T-cell (primary cell): Measurements from ENCODE around the gene CALD1. TPM values are rescaled to one million over a fixed set of nuclear protein-coding genes. Genes with fewer than 3 reads are reported as not detected.

Experiments used
- ATAC-seq, 4 experiments: fragments of 200-7000 bp in 3 of 4; fragments of 150-1000 bp in 1 of 4; cut with Tn5 transposase; replicated peaks in 1 of 4; 1 replicate in 3 of 4; 2 replicates in 1 of 4; pipeline ENCODE4 v1.10.0; 2021; ENCODE audit warnings: moderate library complexity in 3 of 4, mild to moderate bottlenecking in 2 of 4, moderate number of reproducible peaks in 1 of 4
- CTCF ChIA-PET, 2 donors: fragments of 300-600 bp; sonication (Branson Sonifier 250); formaldehyde crosslinking; loops; one replicate each; lab custom pipeline; 2022; ENCODE audit warnings: antibody characterized with exemption in 2 of 2; lab: Charles Lee
- POLR2A ChIA-PET, 2 donors: fragments of 300-600 bp; sonication (Branson Sonifier 250); formaldehyde crosslinking; loops; one replicate each; lab custom pipeline; 2022; ENCODE audit warnings: antibody characterized with exemption in 2 of 2; lab: Charles Lee
- DNase-seq, 35 experiments: peaks; one replicate each; pipeline versions ENCODE4 v3.0.0 to v3.0.0-alpha.2; 2013 to 2023
- H3K27ac ChIP-seq: one replicate; pipeline ENCODE4 v1.5.1; 2013; ENCODE audit warnings: low read length
- H3K27me3 ChIP-seq, 2 experiments: replicated peaks in 1 of 2; 1 replicate in 1 of 2; 2 replicates in 1 of 2; pipeline versions ENCODE4 v1.6.1 to v1.7.0; 2013; ENCODE audit warnings: low read length in 1 of 2, mixed read lengths in 1 of 2; ENCODE audit not compliant: control insufficient read depth in 2 of 2, insufficient read depth in 2 of 2; ENCODE audit errors: extremely low read depth in 1 of 2
- H3K36me3 ChIP-seq, 2 donors: 1 replicate in 1 of 2; 2 replicates in 1 of 2; pipeline versions ENCODE4 v1.6.1 to v1.7.0; 2013; ENCODE audit warnings: low read length in 1 of 2; ENCODE audit not compliant: control insufficient read depth in 2 of 2, insufficient read depth in 1 of 2; ENCODE audit errors: extremely low read depth in 1 of 2
- H3K4me1 ChIP-seq, 2 experiments: 1 replicate in 1 of 2; 2 replicates in 1 of 2; pipeline versions ENCODE4 v1.6.1 to v1.7.0; 2013; ENCODE audit warnings: low read length in 2 of 2, mixed read lengths in 1 of 2; ENCODE audit not compliant: insufficient read depth in 2 of 2, control insufficient read depth in 1 of 2; ENCODE audit errors: extremely low read depth in 1 of 2
- H3K4me3 ChIP-seq, 2 donors: 1 replicate in 1 of 2; 2 replicates in 1 of 2; pipeline versions ENCODE4 v1.5.1 to v1.7.0; 2013; ENCODE audit warnings: mild to moderate bottlenecking in 2 of 2, low read length in 1 of 2, moderate library complexity in 1 of 2; ENCODE audit not compliant: control insufficient read depth in 1 of 2; ENCODE audit errors: extremely low read depth in 1 of 2
- H3K9me3 ChIP-seq: 2 replicates; pipeline ENCODE4 v1.7.0; 2013
- H3K27ac Mint-ChIP-seq, 2 donors: one replicate each; pipeline ENCODE4 v1.8.0; 2020 to 2021; ENCODE audit warnings: mild to moderate bottlenecking in 2 of 2, mixed read lengths in 2 of 2
- H3K27me3 Mint-ChIP-seq, 2 donors: one replicate each; pipeline ENCODE4 v1.8.0; 2021 to 2022; ENCODE audit warnings: mixed read lengths in 2 of 2
- H3K36me3 Mint-ChIP-seq: one replicate; pipeline ENCODE4 v1.8.0; 2021; ENCODE audit warnings: mixed read lengths
- H3K4me1 Mint-ChIP-seq, 3 donors: one replicate each; pipeline ENCODE4 v1.8.0; 2020 to 2022; ENCODE audit warnings: mixed read lengths in 3 of 3, mild to moderate bottlenecking in 1 of 3
- H3K4me3 Mint-ChIP-seq, 3 donors: one replicate each; pipeline ENCODE4 v1.8.0; 2020 to 2022; ENCODE audit warnings: mild to moderate bottlenecking in 3 of 3, mixed read lengths in 3 of 3, moderate library complexity in 3 of 3
- H3K9me3 Mint-ChIP-seq, 3 donors: one replicate each; pipeline ENCODE4 v1.8.0; 2020 to 2022; ENCODE audit warnings: mixed read lengths in 3 of 3
- WGBS: methylation state at CpG from one replicate; pipeline ENCODE4 v1.1.5; 2013; ENCODE audit warnings: missing lambda C conversion rate; ENCODE audit not compliant: insufficient coverage; 5-methylcytosine and 5-hydroxymethylcytosine counted together
- total RNA-seq, 35 experiments: library from RNA in 6 of 35; stranded (reverse) in 6 of 35; fragments of 120-200 nt in 1 of 35; gene quantifications; one replicate each; pipeline versions ENCODE4 v1.2.1 to v1.2.4 and lab custom pipeline; 2013 to 2026

CALD1 gene
- total RNA-seq, 5 donors from 2014 or later (not counting 1 experiment from before 2014, with no cell fraction given): 0.95 to 2.4 (median 1.4) TPM; not detected in 1

DNA sequence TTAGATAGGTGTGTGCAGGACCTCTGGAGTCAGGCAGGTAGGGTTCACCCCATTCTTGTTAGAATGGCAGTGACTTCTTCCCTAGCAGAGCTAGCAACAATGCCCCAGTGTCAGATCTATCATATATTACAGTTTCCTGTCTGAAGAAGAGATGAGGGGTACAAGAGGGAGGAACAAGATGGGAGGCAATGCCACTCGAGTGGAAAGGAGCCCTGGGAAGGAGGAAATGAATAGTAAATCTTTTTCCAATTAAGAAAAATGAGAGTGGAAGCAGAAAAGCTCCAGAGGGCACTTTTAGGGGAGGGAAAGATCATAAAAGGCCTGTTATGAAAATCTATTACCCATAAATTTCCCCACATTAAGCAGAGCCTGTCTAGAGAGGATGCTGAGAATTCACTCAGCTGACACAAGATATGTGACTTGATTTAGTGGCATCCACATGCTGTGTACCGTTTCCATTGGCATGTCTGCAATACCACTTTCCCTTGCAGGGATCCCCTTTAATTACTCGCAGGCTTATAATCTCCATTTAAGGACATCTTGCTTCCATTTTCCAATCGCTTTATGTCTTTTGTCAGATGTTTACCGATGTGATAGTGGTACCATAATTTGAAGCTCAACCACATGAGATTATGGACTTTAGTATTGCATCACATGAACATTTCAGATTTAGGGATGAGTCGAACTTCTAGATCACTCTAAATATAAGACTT is 136.9 kb downstream of the CALD1 start:
- H3K27me3 ChIP-seq: no peaks in the 10 kb centered on the region
- Mint-ChIP-seq H3K27ac (no peak overlapping the region), H3K36me3 (no peaks in the 10 kb centered on the region), H3K27me3 (no peaks in the 10 kb centered on the region), H3K4me1 (no peaks in the 10 kb centered on the region), H3K9me3 (no peaks in the 10 kb centered on the region), H3K4me3 (no peak overlapping the region)
- no peak for ATAC-seq
- ChIA-PET CTCF (no interaction called here), POLR2A (no interaction called here)
- H3K4me1 ChIP-seq: no peaks in the 10 kb centered on the region
- no peaks in the 10 kb centered on the region for H3K9me3 ChIP-seq
- H3K27ac ChIP-seq: no peak overlapping the region
- DNase-seq: no peak
- H3K4me3 ChIP-seq: no peak overlapping the region
- no peaks in the 10 kb centered on the region for H3K36me3 ChIP-seq
- 100% methylated on average over 1 of the region's 6 CpGs for WGBS

DNA sequence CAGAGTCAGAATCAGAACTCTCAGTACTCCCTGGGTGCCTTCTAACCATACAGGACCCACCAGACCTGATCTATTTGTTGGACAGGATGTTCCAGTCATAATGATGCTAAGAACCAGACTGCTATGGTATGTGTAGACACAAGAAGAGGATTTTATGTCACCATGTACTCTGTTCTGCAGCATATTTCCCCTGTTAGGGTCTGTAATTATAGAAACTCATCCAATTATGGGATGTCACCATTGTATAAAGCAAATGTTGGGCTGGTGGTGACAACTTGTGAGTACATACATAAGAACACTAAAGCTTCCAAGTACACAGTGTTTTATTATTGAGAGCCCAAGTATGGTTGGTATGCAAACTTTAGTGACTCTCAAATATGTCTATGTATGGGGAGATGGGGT is 139.8 kb downstream of the CALD1 start:
- H3K27ac ChIP-seq: no peak overlapping the region
- Mint-ChIP-seq H3K4me3 (no peak overlapping the region), H3K27me3 (no peaks in the 10 kb centered on the region), H3K4me1 (no peaks in the 10 kb centered on the region), H3K36me3 (no peaks in the 10 kb centered on the region), H3K27ac (no peak overlapping the region), H3K9me3 (no peaks in the 10 kb centered on the region)
- no peak overlapping the region for H3K4me3 ChIP-seq
- POLR2A ChIA-PET: no interaction called here
- H3K4me1 ChIP-seq: no peaks in the 10 kb centered on the region
- no peak for DNase-seq
- CTCF ChIA-PET: no interaction called here
- H3K36me3 ChIP-seq: no peaks in the 10 kb centered on the region
- H3K9me3 ChIP-seq: no peaks in the 10 kb centered on the region
- no peaks in the 10 kb centered on the region for H3K27me3 ChIP-seq
- ATAC-seq: no peak

DNA sequence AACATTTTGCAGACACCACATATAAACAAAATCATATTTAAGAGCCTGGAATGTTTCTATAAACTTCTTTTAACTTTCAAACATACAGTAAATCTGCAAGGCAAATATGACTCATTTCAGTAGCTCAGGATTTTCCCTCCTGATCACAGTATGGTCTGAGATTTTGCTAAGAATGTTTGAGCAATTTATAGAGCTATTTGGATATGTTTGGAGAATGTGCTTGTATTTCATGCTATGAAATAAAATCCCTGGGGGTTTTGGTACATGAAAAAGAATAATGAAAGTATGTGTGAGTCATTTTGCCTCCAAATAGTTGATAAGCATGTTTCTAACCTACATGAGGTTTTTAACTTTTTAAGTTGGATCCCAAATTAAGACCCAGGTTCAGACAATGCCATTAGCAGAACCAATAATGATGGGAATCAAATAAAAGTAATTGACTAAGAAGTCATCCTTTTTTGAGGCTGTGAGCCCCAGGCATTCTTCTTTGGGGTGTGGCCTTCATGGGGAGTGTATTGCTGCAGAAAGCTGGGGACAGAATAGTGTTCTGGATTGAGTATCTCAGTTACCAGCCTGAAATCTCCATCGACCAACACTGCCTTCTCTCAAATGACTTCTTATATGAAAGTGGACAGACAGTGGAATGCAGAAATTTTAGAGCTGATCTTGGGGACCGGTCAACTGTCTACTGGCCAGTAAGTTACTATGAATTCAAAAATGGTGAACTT is 140.8 kb downstream of the CALD1 start:
- no CpG with 5 or more reads among the region's 2 CpGs for WGBS
- no peak overlapping the region for H3K27ac ChIP-seq
- ChIA-PET CTCF (no interaction called here), POLR2A (no interaction called here)
- H3K4me1 ChIP-seq: no peaks in the 10 kb centered on the region
- no peaks in the 10 kb centered on the region for H3K9me3 ChIP-seq
- Mint-ChIP-seq H3K27me3 (no peaks in the 10 kb centered on the region), H3K4me1 (no peaks in the 10 kb centered on the region), H3K27ac (no peak overlapping the region), H3K36me3 (no peaks in the 10 kb centered on the region), H3K9me3 (no peaks in the 10 kb centered on the region), H3K4me3 (no peak overlapping the region)
- no peaks in the 10 kb centered on the region for H3K27me3 ChIP-seq
- DNase-seq (no peak), ATAC-seq (no peak)
- H3K4me3 ChIP-seq: no peak overlapping the region
- no peaks in the 10 kb centered on the region for H3K36me3 ChIP-seq

DNA sequence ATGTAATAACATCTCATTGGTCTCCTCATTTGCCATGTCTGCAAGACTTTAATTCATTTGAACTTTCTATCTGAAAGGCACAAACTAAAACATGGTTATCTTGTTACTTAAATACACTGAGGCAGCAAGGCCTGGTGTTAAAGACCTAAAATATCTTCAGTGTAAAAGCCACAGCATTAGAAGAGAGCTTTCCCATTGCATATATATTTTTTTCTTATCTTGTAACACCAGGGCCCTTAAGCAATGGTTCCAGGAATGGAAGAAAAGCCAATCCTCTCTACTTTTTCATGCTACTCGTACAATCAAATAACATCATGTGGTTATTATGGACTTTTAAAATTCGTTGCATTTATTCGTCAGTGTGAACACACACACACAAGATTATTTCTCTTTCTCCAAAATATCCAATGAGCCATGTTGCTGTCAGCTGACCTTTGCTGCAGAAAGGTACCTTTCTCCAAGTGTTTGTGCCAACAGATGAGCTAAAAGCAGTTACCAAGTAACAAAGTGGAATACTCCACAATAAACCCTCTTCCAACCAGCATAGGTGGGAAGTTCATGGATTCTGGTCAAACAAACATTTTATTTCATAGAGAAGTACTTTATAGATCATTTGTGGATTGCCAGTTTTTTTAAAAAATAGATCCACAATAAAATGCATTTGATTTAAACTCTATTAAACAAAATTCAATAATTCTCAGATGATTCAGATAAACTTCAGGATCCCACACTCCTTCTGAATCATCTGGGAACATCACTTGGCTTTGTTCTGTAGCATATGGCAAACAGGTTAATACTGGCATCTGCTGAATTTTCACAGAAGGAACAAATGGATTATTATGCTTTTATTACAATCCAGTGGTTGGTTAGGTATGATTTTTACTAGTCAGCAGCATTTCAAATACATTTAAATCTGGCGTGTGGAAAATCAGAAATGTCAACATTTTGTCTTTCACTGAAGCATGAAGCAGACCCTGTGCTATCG is 143.6 kb downstream of the CALD1 start:
- H3K4me3 ChIP-seq: no peak overlapping the region
- DNase-seq: no peak
- ChIA-PET POLR2A (no interaction called here), CTCF (no interaction called here)
- Mint-ChIP-seq H3K27ac (no peak overlapping the region), H3K4me1 (no peaks in the 10 kb centered on the region), H3K36me3 (no peaks in the 10 kb centered on the region), H3K4me3 (no peak overlapping the region), H3K27me3 (no peaks in the 10 kb centered on the region), H3K9me3 (no peaks in the 10 kb centered on the region)
- H3K27me3 ChIP-seq: no peaks in the 10 kb centered on the region
- H3K4me1 ChIP-seq: no peaks in the 10 kb centered on the region
- ATAC-seq: no peak
- WGBS: 75% methylated on average over 2 of the region's 5 CpGs
- no peaks in the 10 kb centered on the region for H3K36me3 ChIP-seq
- H3K27ac ChIP-seq: no peak overlapping the region
- no peaks in the 10 kb centered on the region for H3K9me3 ChIP-seq

DNA sequence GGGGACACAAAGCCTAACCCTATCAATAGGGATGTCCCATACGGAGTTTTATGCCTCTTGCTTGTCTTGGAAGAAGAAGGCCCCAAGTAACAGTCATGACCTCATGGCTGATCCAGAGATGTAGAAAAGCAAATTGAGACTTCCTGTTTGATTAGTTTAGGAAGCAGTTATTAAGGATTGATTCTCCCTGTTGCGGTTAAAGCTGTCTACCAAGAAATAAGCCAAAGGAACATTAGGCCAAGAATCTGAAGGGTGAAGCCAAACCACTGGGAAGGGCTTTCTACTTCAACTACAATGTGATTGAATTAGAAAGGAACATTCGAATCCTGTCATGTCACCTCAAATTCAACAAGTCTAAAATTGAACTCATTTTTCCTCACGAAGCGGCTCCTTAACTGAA is 146.3 kb downstream of the CALD1 start:
- Mint-ChIP-seq H3K9me3 (no peaks in the 10 kb centered on the region), H3K27me3 (no peaks in the 10 kb centered on the region), H3K36me3 (no peaks in the 10 kb centered on the region), H3K4me1 (no peaks in the 10 kb centered on the region), H3K4me3 (no peak overlapping the region), H3K27ac (no peak overlapping the region)
- ChIA-PET POLR2A (no interaction called here), CTCF (no interaction called here)
- H3K27me3 ChIP-seq: no peaks in the 10 kb centered on the region
- no peaks in the 10 kb centered on the region for H3K4me1 ChIP-seq
- ATAC-seq (no peak), DNase-seq (no peak)
- WGBS: 100% methylated on average over 2 of the region's 5 CpGs
- no peaks in the 10 kb centered on the region for H3K9me3 ChIP-seq
- no peaks in the 10 kb centered on the region for H3K36me3 ChIP-seq
- no peak overlapping the region for H3K27ac ChIP-seq
- H3K4me3 ChIP-seq: no peak overlapping the region

DNA sequence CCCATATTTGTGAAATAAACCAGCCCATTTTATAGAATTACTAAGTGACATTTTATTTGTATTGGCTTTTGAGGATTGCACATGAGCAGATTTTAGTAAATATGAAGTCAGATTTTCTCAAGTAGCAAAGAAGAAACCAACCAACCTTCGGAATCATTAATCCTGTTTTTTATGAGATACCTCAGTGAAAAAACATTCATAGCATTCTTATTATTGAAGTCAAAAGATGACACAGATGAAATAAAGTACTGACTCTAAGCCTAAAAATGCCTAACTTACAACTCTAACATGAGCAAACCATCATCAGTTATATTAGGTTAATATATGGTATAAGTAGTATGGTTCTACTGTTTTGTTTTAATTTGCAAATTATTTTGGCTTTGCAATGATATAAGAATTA is 147.0 kb downstream of the CALD1 start:
- no CpG with 5 or more reads among the region's 1 CpG for WGBS
- ATAC-seq: no peak

More for the DNA sequence above, 147.0 kb downstream of the CALD1 start:
- Histone ChIP-seq H3K4me3 (no peak overlapping the region), H3K9me3 (no peaks in the 10 kb centered on the region), H3K27me3 (no peaks in the 10 kb centered on the region), H3K36me3 (no peaks in the 10 kb centered on the region), H3K27ac (no peak overlapping the region), H3K4me1 (no peaks in the 10 kb centered on the region)
- Mint-ChIP-seq H3K4me3 (no peak overlapping the region), H3K4me1 (no peaks in the 10 kb centered on the region), H3K27me3 (no peaks in the 10 kb centered on the region), H3K36me3 (no peaks in the 10 kb centered on the region), H3K27ac (no peak overlapping the region), H3K9me3 (no peaks in the 10 kb centered on the region)
- ChIA-PET POLR2A (no interaction called here), CTCF (interaction anchor here in 1 of 2 donors (1.0 kb wide), 1 partner anchor 280 kb away, joined by 3 read pairs; no protein-coding TSS in a partner anchor)
- no peak for DNase-seq
